ENCODE data around the gene EIF3J. TPM values are rescaled to one million over a fixed set of nuclear protein-coding genes. Genes with fewer than 3 reads are reported as not detected.

The EIF3J gene
- total RNA-seq, 3 donors from 2014 or later (not counting 1 experiment from before 2014, with no cell fraction given) = 53.1 to 75.7 (median 72.4) TPM

- Histone ChIP-seq H3K9me3 (ENCODE audit: control insufficient read depth, insufficient read depth, low read length) (no peaks in the 10 kb centered on the region), H3K27ac (ENCODE audit: low read length) (no peak overlapping the region), H3K27me3 (ENCODE audit: control insufficient read depth, insufficient read depth, low read length) (no peaks in the 10 kb centered on the region), H3K4me1 (ENCODE audit: control insufficient read depth, insufficient read depth, low read length) (no peaks in the 10 kb centered on the region), H3K4me3 (ENCODE audit: low read length) (no peak overlapping the region), H3K36me3 (ENCODE audit: control insufficient read depth, insufficient read depth, low read length) (peaks cover 78% of the 10 kb centered on the region)
- no peak for ATAC-seq
- H3K9me3 Mint-ChIP-seq = no peaks in the 10 kb centered on the region
- H3K36me3 Mint-ChIP-seq = peaks cover 13% of the 10 kb centered on the region
- intact Hi-C loops (cut with micrococcal nuclease) = no loop called here
- TF ChIP-seq CTCF (IDR thresholded peaks at IDR 0.05) = no peak
- 96% methylated on average over 8 of the region's 8 CpGs for WGBS (ENCODE audit: insufficient coverage)
- no peak for DNase-seq
- no peak overlapping the region for H3K4me3 Mint-ChIP-seq
- no peak overlapping the region for H3K27ac Mint-ChIP-seq
- peaks cover 0 to 5% of the 10 kb centered on the region in 2 donors for H3K4me1 Mint-ChIP-seq
- H3K27me3 Mint-ChIP-seq (ENCODE audit: low read depth in 2 of 2) = no peaks in the 10 kb centered on the region
These were observed 28.6 kb downstream of the EIF3J start for GRCh38 chr15:44565387-44566154.

- H3K4me3 Mint-ChIP-seq = no peak overlapping the region
- TF ChIP-seq CTCF (IDR thresholded peaks at IDR 0.05) = no peak
These were observed 29.2 kb downstream of the EIF3J start for GRCh38 chr15:44566155-44566540.

GRCh38 chr15:44568338-44568737 is 31.4 kb downstream of the EIF3J start:
- no peaks in the 10 kb centered on the region for H3K4me1 ChIP-seq (ENCODE audit: control insufficient read depth, insufficient read depth, low read length)
- no peaks in the 10 kb centered on the region for H3K27me3 ChIP-seq (ENCODE audit: control insufficient read depth, insufficient read depth, low read length)
- WGBS (ENCODE audit: insufficient coverage) = 95% methylated on average over 3 of the region's 3 CpGs
- no peaks in the 10 kb centered on the region for H3K9me3 ChIP-seq (ENCODE audit: control insufficient read depth, insufficient read depth, low read length)
- H3K27ac Mint-ChIP-seq = peak overlapping the region in 1 of 2 donors; percentile 27
- TF ChIP-seq CTCF (IDR thresholded peaks at IDR 0.05) = no peak
- peaks cover 75% of the 10 kb centered on the region for H3K36me3 ChIP-seq (ENCODE audit: control insufficient read depth, insufficient read depth, low read length)
- DNase-seq = no peak
- no peaks in the 10 kb centered on the region for H3K9me3 Mint-ChIP-seq
- H3K36me3 Mint-ChIP-seq = peaks cover 10% of the 10 kb centered on the region
- H3K4me3 ChIP-seq (ENCODE audit: low read length) = no peak overlapping the region
- no peak overlapping the region for H3K4me3 Mint-ChIP-seq
- ATAC-seq = no peak
- H3K4me1 Mint-ChIP-seq = no peaks in the 10 kb centered on the region
- intact Hi-C loops (cut with micrococcal nuclease) = no loop called here
- H3K27ac ChIP-seq (ENCODE audit: low read length) = no peak overlapping the region
- H3K27me3 Mint-ChIP-seq (ENCODE audit: low read depth in 2 of 2) = no peaks in the 10 kb centered on the region

More at GRCh38 chr15:44566155-44566540, 29.2 kb downstream of the EIF3J start:
- no peak overlapping the region for H3K27ac ChIP-seq (ENCODE audit: low read length)
- no peak overlapping the region for H3K4me3 ChIP-seq (ENCODE audit: low read length)
- WGBS (ENCODE audit: insufficient coverage) = 99% methylated on average over 4 of the region's 4 CpGs
- Mint-ChIP-seq H3K4me1 (no peaks in the 10 kb centered on the region), H3K27ac (no peak overlapping the region), H3K36me3 (peaks cover 10% of the 10 kb centered on the region), H3K27me3 (ENCODE audit: low read depth in 2 of 2) (no peaks in the 10 kb centered on the region), H3K9me3 (no peaks in the 10 kb centered on the region)
- H3K36me3 ChIP-seq (ENCODE audit: control insufficient read depth, insufficient read depth, low read length) = peaks cover 79% of the 10 kb centered on the region
- no peaks in the 10 kb centered on the region for H3K4me1 ChIP-seq (ENCODE audit: control insufficient read depth, insufficient read depth, low read length)
- H3K27me3 ChIP-seq (ENCODE audit: control insufficient read depth, insufficient read depth, low read length) = no peaks in the 10 kb centered on the region
- no peaks in the 10 kb centered on the region for H3K9me3 ChIP-seq (ENCODE audit: control insufficient read depth, insufficient read depth, low read length)
- intact Hi-C loops (cut with micrococcal nuclease) = no loop called here
- DNase-seq (no peak), ATAC-seq (no peak)

GRCh38 chr15:44569316-44569715 is 32.4 kb downstream of the EIF3J start:
- peaks cover 9% of the 10 kb centered on the region for H3K36me3 Mint-ChIP-seq

More at GRCh38 chr15:44569316-44569715, 32.4 kb downstream of the EIF3J start:
- no peak for DNase-seq
- Mint-ChIP-seq H3K27me3 (ENCODE audit: low read depth in 2 of 2) (no peaks in the 10 kb centered on the region), H3K9me3 (no peaks in the 10 kb centered on the region), H3K27ac (no peak overlapping the region), H3K4me1 (no peaks in the 10 kb centered on the region), H3K4me3 (no peak overlapping the region)
- Histone ChIP-seq H3K4me3 (ENCODE audit: low read length) (no peak overlapping the region), H3K27me3 (ENCODE audit: control insufficient read depth, insufficient read depth, low read length) (no peaks in the 10 kb centered on the region), H3K9me3 (ENCODE audit: control insufficient read depth, insufficient read depth, low read length) (no peaks in the 10 kb centered on the region), H3K36me3 (ENCODE audit: control insufficient read depth, insufficient read depth, low read length) (peaks cover 71% of the 10 kb centered on the region), H3K27ac (ENCODE audit: low read length) (no peak overlapping the region), H3K4me1 (ENCODE audit: control insufficient read depth, insufficient read depth, low read length) (no peaks in the 10 kb centered on the region)
- intact Hi-C loops (cut with micrococcal nuclease) = no loop called here
- TF ChIP-seq CTCF (IDR thresholded peaks at IDR 0.05) = no peak
- 99% methylated on average over 4 of the region's 4 CpGs for WGBS (ENCODE audit: insufficient coverage)
- ATAC-seq = no peak
